Suprapubic skin (tissue), 3 donors: Measurements from ENCODE around the gene KRTAP9-1.

ENCODE experiments used
- CTCF ChIP-seq, 2 donors: fragments of 200-600 bp in 1 of 2; fragments of 450-650 bp in 1 of 2; sonication (generic) in 1 of 2; IDR thresholded peaks; one replicate each; pipeline ENCODE4 v1.5.1; 2016 to 2019; ENCODE audit warnings: antibody characterized with exemption in 2 of 2, mild to moderate bottlenecking in 1 of 2, moderate library complexity in 1 of 2
- EP300 ChIP-seq: sonication (generic); formaldehyde crosslinking; IDR thresholded peaks from one replicate; pipeline ENCODE4 v1.6.1; 2017; ENCODE audit warnings: antibody characterized with exemption

- TF ChIP-seq CTCF (IDR thresholded peaks at IDR 0.05) (no peak), EP300 (no peak)
Measured at GRCh38 chr17:41167561-41167960, 22.1 kb upstream of the KRTAP9-1 start.
